ENCODE data around the gene G3BP1. TPM values are rescaled to one million over a fixed set of nuclear protein-coding genes. Genes with fewer than 3 reads are reported as not detected.

G3BP1 gene
- total RNA-seq, 1 experiment from 2014 or later, result 400 TPM

GRCh38 chr5:151740958-151741373, 30.8 kb upstream of the G3BP1 start (continued):
- no peak for TF ChIP-seq TEAD4 (CRISPR knock-in tag; IDR thresholded peaks at IDR 0.05)
- no peak for TF ChIP-seq SP1 (CRISPR knock-in tag; conservative IDR thresholded peaks at IDR 0.05)

GRCh38 chr5:151741678-151742423, 29.9 kb upstream of the G3BP1 start:
- no peak for DNase-seq (ENCODE audit: low spot score)
- TF ChIP-seq, protein P1, sequence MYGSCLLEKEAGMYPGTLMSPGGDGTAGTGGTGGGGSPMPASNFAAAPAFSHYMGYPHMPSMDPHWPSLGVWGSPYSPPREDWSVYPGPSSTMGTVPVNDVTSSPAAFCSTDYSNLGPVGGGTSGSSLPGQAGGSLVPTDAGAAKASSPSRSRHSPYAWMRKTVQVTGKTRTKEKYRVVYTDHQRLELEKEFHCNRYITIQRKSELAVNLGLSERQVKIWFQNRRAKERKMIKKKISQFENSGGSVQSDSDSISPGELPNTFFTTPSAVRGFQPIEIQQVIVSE (CRISPR knock-in tag; IDR thresholded peaks at IDR 0.05; ENCODE audit: borderline replicate concordance), result no peak
- no peak for TF ChIP-seq CREB1 (CRISPR knock-in tag; IDR thresholded peaks at IDR 0.05)
- TF ChIP-seq E2F4 (CRISPR knock-in tag; IDR thresholded peaks at IDR 0.05; ENCODE audit: borderline replicate concordance, low read depth), result no peak
- no peak for TF ChIP-seq TEAD1 (CRISPR knock-in tag; IDR thresholded peaks at IDR 0.05)
- TF ChIP-seq, protein P2, sequence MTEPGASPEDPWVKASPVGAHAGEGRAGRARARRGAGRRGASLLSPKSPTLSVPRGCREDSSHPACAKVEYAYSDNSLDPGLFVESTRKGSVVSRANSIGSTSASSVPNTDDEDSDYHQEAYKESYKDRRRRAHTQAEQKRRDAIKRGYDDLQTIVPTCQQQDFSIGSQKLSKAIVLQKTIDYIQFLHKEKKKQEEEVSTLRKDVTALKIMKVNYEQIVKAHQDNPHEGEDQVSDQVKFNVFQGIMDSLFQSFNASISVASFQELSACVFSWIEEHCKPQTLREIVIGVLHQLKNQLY (CRISPR knock-in tag; IDR thresholded peaks at IDR 0.05), result no peak
- no peak for TF ChIP-seq TP53 (CRISPR knock-in tag; IDR thresholded peaks at IDR 0.05)
- TF ChIP-seq FOXK1 (CRISPR knock-in tag; IDR thresholded peaks at IDR 0.05), result no peak
- TF ChIP-seq GRHL2 (CRISPR knock-in tag; IDR thresholded peaks at IDR 0.05; ENCODE audit: insufficient replicate concordance, severe bottlenecking), result no peak
- ChIA-PET CTCF (interaction anchor here (0.8 to 8.2 kb wide), 20 partner anchors 7 to 294 kb away, joined by 3 to 167 read pairs (median 15); partner anchors contain the start of genes ATOX1, G3BP1, SLC36A1 and SPARC), POLR2A (interaction anchor here (0.9 to 1.7 kb wide), 2 partner anchors 81 to 83 kb away, joined by 3 to 12 read pairs; no protein-coding TSS in a partner anchor)
- H3K4me3 Mint-ChIP-seq, result no peak overlapping the region
- no peak overlapping the region for H3K27ac Mint-ChIP-seq
- H3K36me3 Mint-ChIP-seq, result peaks cover 6% of the 10 kb centered on the region
- H3K9me3 Mint-ChIP-seq, result no peaks in the 10 kb centered on the region
- peaks cover 17% of the 10 kb centered on the region for H3K4me1 Mint-ChIP-seq
- no peaks in the 10 kb centered on the region for H3K27me3 Mint-ChIP-seq (ENCODE audit: low read depth)
- ATAC-seq, result no peak

- ChIA-PET CTCF (interaction anchor here (0.9 to 8.2 kb wide), 11 partner anchors 12 to 105 kb away, joined by 3 to 167 read pairs (median 8); partner anchors contain the start of gene G3BP1), POLR2A (no interaction called here)
- no peaks in the 10 kb centered on the region for H3K27me3 Mint-ChIP-seq (ENCODE audit: low read depth)
- TF ChIP-seq, protein P3, sequence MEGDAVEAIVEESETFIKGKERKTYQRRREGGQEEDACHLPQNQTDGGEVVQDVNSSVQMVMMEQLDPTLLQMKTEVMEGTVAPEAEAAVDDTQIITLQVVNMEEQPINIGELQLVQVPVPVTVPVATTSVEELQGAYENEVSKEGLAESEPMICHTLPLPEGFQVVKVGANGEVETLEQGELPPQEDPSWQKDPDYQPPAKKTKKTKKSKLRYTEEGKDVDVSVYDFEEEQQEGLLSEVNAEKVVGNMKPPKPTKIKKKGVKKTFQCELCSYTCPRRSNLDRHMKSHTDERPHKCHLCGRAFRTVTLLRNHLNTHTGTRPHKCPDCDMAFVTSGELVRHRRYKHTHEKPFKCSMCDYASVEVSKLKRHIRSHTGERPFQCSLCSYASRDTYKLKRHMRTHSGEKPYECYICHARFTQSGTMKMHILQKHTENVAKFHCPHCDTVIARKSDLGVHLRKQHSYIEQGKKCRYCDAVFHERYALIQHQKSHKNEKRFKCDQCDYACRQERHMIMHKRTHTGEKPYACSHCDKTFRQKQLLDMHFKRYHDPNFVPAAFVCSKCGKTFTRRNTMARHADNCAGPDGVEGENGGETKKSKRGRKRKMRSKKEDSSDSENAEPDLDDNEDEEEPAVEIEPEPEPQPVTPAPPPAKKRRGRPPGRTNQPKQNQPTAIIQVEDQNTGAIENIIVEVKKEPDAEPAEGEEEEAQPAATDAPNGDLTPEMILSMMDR (IDR thresholded peaks at IDR 0.05), result peak; percentile 48
- TF ChIP-seq EMX1 (CRISPR knock-in tag; IDR thresholded peaks at IDR 0.05) (no peak), FOXJ3 (CRISPR knock-in tag; IDR thresholded peaks at IDR 0.05; ENCODE audit: borderline replicate concordance) (no peak), NR3C1 (CRISPR knock-in tag; conservative IDR thresholded peaks at IDR 0.05; ENCODE audit: low read depth) (no peak), NFE2L1 (CRISPR knock-in tag; IDR thresholded peaks at IDR 0.05) (no peak), TEAD1 (CRISPR knock-in tag; IDR thresholded peaks at IDR 0.05) (no peak), ZNF425 (CRISPR knock-in tag; conservative IDR thresholded peaks at IDR 0.05) (no peak)
- TF ChIP-seq, protein P4, sequence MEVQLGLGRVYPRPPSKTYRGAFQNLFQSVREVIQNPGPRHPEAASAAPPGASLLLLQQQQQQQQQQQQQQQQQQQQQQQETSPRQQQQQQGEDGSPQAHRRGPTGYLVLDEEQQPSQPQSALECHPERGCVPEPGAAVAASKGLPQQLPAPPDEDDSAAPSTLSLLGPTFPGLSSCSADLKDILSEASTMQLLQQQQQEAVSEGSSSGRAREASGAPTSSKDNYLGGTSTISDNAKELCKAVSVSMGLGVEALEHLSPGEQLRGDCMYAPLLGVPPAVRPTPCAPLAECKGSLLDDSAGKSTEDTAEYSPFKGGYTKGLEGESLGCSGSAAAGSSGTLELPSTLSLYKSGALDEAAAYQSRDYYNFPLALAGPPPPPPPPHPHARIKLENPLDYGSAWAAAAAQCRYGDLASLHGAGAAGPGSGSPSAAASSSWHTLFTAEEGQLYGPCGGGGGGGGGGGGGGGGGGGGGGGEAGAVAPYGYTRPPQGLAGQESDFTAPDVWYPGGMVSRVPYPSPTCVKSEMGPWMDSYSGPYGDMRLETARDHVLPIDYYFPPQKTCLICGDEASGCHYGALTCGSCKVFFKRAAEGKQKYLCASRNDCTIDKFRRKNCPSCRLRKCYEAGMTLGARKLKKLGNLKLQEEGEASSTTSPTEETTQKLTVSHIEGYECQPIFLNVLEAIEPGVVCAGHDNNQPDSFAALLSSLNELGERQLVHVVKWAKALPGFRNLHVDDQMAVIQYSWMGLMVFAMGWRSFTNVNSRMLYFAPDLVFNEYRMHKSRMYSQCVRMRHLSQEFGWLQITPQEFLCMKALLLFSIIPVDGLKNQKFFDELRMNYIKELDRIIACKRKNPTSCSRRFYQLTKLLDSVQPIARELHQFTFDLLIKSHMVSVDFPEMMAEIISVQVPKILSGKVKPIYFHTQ (CRISPR knock-in tag; IDR thresholded peaks at IDR 0.05), result no peak
- DNase-seq (ENCODE audit: low spot score) (peak; percentile 65), ATAC-seq (peak; percentile 67)
- peaks cover 17% of the 10 kb centered on the region for H3K4me1 Mint-ChIP-seq
- H3K4me3 Mint-ChIP-seq, result no peak overlapping the region
- peaks cover 6% of the 10 kb centered on the region for H3K36me3 Mint-ChIP-seq
- H3K9me3 Mint-ChIP-seq, result no peaks in the 10 kb centered on the region
- no peak overlapping the region; the same call in 1 of the 2 replicates for H3K27ac Mint-ChIP-seq
Observed at GRCh38 chr5:151742870-151743294, 28.9 kb upstream of the G3BP1 start.

Data from WTC11 (cell line).